Measurements from ENCODE around the gene NCBP2L. TPM values are rescaled to one million over a fixed set of nuclear protein-coding genes. Genes with fewer than 3 reads are reported as not detected.

Gene NCBP2L
- total RNA-seq, 4 donors from 2014 or later, result not detected

DNA sequence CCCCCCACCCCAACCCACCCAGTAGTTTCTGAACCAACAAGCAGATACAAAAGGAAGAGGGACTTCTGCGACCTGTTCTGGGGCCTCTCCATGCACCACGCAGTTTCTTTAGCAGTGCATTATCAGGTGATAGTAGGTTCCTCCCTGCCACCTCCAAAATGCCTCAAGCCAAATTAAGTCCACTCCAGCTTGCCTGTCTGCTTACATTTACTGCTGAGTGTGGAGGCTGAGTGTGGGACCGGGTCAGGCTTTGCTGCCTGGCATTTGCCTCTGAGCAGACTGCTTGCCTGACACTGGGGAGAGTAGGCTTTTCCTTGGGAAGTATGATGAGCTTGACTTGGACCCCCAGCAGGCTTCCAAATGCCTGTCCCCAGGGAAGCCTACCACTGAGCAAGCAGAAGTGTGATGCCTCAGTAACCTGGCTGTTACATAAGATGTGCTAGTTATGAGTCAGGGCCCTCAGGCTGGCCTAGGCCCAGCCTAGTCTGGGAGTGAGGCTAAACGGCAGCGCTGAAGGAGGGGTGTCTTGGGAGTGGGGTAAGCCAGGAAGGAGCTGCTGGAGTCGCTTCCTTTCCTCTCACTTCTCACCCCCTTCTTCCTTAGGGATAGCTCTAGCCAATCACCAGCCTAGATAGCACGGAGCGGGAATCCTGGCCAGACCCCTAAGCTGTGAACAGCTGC is 10.9 kb upstream of the NCBP2L start:
- intact Hi-C loops (cut with DNase I), result no loop called here
- DNase-seq (ENCODE audit: extremely low spot score), result no peak
- Histone ChIP-seq H3K36me3 (peaks cover 0 to 3% (median 0%) of the 10 kb centered on the region in 4 donors), H3K4me3 (no peak overlapping the region), H3K4me1 (peaks cover 0 to 46% (median 14%) of the 10 kb centered on the region in 4 donors), H3K27me3 (peaks cover 0 to 5% (median 0%) of the 10 kb centered on the region in 4 donors), H3K27ac (replicated peaks in 1 of 4) (peak overlapping the region; percentile 33 to 59 (median 56)), H3K9me3 (no peaks in the 10 kb centered on the region)
- WGBS, result 52% methylated on average over 8 of the region's 8 CpGs
- no peak for TF ChIP-seq POLR2A (IDR thresholded peaks at IDR 0.05; ENCODE audit: low read depth)
- TF ChIP-seq POLR2AphosphoS5 (IDR thresholded peaks at IDR 0.05), result peak; percentile 35 to 43
- TF ChIP-seq, protein P1, sequence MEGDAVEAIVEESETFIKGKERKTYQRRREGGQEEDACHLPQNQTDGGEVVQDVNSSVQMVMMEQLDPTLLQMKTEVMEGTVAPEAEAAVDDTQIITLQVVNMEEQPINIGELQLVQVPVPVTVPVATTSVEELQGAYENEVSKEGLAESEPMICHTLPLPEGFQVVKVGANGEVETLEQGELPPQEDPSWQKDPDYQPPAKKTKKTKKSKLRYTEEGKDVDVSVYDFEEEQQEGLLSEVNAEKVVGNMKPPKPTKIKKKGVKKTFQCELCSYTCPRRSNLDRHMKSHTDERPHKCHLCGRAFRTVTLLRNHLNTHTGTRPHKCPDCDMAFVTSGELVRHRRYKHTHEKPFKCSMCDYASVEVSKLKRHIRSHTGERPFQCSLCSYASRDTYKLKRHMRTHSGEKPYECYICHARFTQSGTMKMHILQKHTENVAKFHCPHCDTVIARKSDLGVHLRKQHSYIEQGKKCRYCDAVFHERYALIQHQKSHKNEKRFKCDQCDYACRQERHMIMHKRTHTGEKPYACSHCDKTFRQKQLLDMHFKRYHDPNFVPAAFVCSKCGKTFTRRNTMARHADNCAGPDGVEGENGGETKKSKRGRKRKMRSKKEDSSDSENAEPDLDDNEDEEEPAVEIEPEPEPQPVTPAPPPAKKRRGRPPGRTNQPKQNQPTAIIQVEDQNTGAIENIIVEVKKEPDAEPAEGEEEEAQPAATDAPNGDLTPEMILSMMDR (IDR thresholded peaks at IDR 0.05), result no peak

DNA sequence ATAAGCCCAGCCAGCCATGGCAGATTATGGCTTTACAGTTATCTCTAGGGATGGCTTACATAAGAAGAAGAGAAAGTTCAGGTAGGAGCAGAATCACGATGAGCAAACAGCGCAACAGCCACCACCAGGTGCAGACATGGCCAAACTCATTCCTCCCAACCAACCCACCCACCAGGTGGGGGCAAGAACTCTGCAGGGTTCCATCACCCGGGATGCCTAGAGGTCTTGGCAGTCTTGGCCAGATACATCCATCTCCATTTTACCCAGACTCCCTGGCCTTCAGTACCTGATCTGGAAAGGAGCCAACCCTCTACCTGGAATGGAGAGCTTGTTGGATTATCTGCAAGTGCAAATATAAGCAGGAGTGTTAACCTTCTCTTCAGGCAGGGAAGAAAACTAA is 9.5 kb upstream of the NCBP2L start:
- peak overlapping the region in 1 of 4 donors; percentile 59 for H3K27ac ChIP-seq (replicated peaks in 1 of 4)
- TF ChIP-seq POLR2A (IDR thresholded peaks at IDR 0.05; ENCODE audit: low read depth) (no peak), POLR2AphosphoS5 (IDR thresholded peaks at IDR 0.05) (no peak), EP300 (IDR thresholded peaks at IDR 0.05) (no peak)
- TF ChIP-seq, protein P1 (IDR thresholded peaks at IDR 0.05), result no peak
- H3K4me3 ChIP-seq, result no peak overlapping the region
- intact Hi-C loops (cut with DNase I), result no loop called here
- H3K27me3 ChIP-seq, result peaks cover 0 to 5% (median 0%) of the 10 kb centered on the region in 4 donors
- WGBS, result 76% methylated on average over 3 of the region's 3 CpGs
- H3K36me3 ChIP-seq, result peaks cover 0 to 3% (median 0%) of the 10 kb centered on the region in 4 donors
- peaks cover 0 to 59% (median 22%) of the 10 kb centered on the region in 4 donors for H3K4me1 ChIP-seq
- DNase-seq (ENCODE audit: extremely low spot score), result no peak
- no peaks in the 10 kb centered on the region for H3K9me3 ChIP-seq

DNA sequence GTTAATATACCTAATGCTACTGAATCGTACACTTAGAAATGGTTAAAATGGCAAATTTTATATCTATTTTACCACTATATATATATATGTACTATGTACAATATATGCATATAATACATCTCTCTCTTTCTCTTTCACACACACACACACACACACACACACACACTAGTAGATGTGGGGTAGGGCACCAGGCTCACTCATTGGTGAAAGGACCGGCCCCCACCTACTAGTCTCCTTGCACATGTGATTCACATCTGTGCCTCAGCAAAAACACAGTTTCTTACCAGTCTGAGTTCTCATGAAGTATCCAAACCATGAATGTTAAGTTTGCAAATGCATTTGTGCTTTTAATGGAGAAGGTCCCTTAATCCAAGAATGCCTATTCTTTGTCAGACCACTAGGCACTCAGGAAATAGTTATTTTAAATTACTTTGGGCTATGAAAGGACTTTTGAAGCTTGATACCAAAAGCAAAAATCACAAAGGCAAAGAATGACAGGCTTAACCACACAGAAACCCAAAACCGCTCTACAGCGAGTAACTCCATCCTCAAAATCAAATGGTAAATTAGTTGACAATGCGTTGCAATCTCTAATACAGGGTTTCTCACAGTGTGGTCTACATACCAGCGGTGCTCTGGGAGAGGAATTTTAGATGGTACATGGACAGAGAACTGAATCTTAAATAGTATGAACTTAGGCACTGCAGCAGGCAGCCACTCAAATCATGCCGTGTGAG is 7.8 kb upstream of the NCBP2L start:
- Histone ChIP-seq H3K4me3 (no peak overlapping the region), H3K9me3 (no peaks in the 10 kb centered on the region), H3K27me3 (peaks cover 0 to 5% (median 0%) of the 10 kb centered on the region in 4 donors), H3K4me1 (peaks cover 0 to 75% (median 38%) of the 10 kb centered on the region in 4 donors), H3K36me3 (peaks cover 0 to 3% (median 0%) of the 10 kb centered on the region in 4 donors), H3K27ac (replicated peaks in 1 of 4) (no peak overlapping the region)
- DNase-seq (ENCODE audit: extremely low spot score), result no peak
- TF ChIP-seq, protein P1 (IDR thresholded peaks at IDR 0.05), result no peak
- TF ChIP-seq POLR2AphosphoS5 (IDR thresholded peaks at IDR 0.05), result no peak
- TF ChIP-seq EP300 (IDR thresholded peaks at IDR 0.05), result no peak
- TF ChIP-seq POLR2A (IDR thresholded peaks at IDR 0.05; ENCODE audit: low read depth), result no peak
- WGBS, result 88% methylated on average over 7 of the region's 7 CpGs
- intact Hi-C loops (cut with DNase I), result loop anchor here (10.0 kb wide), 1 partner anchor 1285 kb away; no protein-coding TSS in a partner anchor

DNA sequence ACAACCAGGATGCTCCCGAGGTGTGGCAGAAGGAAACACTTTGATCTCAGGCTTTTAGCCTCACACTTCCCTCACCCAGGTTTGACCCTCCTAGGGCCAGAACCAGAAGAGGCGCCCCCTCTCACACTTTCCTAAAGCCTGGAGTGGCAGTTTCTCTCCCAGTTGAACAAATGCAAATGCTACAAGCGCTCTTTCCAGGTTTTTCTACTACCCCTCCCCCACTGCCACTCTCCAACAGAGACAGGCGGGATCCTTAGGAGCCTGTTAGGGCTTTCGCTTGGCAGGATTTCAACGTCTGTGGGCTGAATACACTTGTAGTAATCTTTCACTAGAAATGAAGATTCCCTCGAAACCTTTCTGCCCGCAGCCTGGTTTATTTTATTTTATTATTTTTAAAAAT is 4.3 kb upstream of the NCBP2L start:
- TF ChIP-seq POLR2A (IDR thresholded peaks at IDR 0.05; ENCODE audit: low read depth) (no peak), EP300 (IDR thresholded peaks at IDR 0.05) (no peak)
- TF ChIP-seq, protein P1 (IDR thresholded peaks at IDR 0.05), result no peak
- no peaks in the 10 kb centered on the region for H3K9me3 ChIP-seq
- peak overlapping the region in 2 of 4 donors; percentile 84 to 92 for H3K27ac ChIP-seq (replicated peaks in 1 of 4)
- H3K4me1 ChIP-seq, result peaks cover 4 to 66% (median 41%) of the 10 kb centered on the region in 4 donors
- H3K4me3 ChIP-seq, result peak overlapping the region; percentile 62 to 76 (median 66)
- no peak for DNase-seq (ENCODE audit: extremely low spot score)
- H3K27me3 ChIP-seq, result peaks cover 0 to 9% (median 0%) of the 10 kb centered on the region in 4 donors
- peaks cover 0 to 3% (median 0%) of the 10 kb centered on the region in 4 donors for H3K36me3 ChIP-seq
- intact Hi-C loops (cut with DNase I), result loop anchor here (10.0 kb wide), 1 partner anchor 1288 kb away; no protein-coding TSS in a partner anchor
- 54% methylated on average over 8 of the region's 8 CpGs for WGBS

Measured in esophagus muscularis mucosa (tissue), 4 donors.